ENCODE results near the gene KLHDC3. TPM values are rescaled to one million over a fixed set of nuclear protein-coding genes. Genes with fewer than 3 reads are reported as not detected.
A peak's percentile ranks its signal among the peaks of the same experiment; 100 is the strongest.

KLHDC3 gene
- total and polyA plus RNA-seq, 9 of the 15 experiments (the other 6 are each of a cell fraction or from before 2014, with no cell fraction given) = 4.5 to 171 (median 107) TPM

- Histone ChIP-seq H3K9me3 (replicated peaks; ENCODE audit: control insufficient read depth, insufficient read depth, low read depth, low read length) (no peaks in the 10 kb centered on the region), H3K4me1 (replicated peaks in 1 of 2; ENCODE audit: control insufficient read depth in 2 of 2, insufficient read depth in 2 of 2, low read length in 2 of 2) (peaks cover 18 to 21% of the 10 kb centered on the region in 2 experiments; a peak in 4 of 5 replicates), H2AFZ (ENCODE audit: low read depth, low read length) (no peak overlapping the region), H3K4me2 (ENCODE audit: insufficient read depth, low read length) (no peak overlapping the region), H3K9ac (ENCODE audit: insufficient read depth in 1 of 2, low read depth in 2 of 2, low read length in 2 of 2) (peak overlapping the region in 1 of 2 experiments; percentile 54; a peak in 1 of 4 replicates), H3K27ac (ENCODE audit: extremely low read depth, low read depth, low read length) (no peak overlapping the region), H3K9me1 (ENCODE audit: control insufficient read depth, insufficient read depth, low read length) (no peaks in the 10 kb centered on the region), H4K20me1 (replicated peaks; ENCODE audit: control insufficient read depth, insufficient read depth, low read length) (peaks cover 4% of the 10 kb centered on the region; the same call in 1 of the 2 replicates), H3K79me2 (ENCODE audit: control insufficient read depth, insufficient read depth, low read length) (peaks cover 37% of the 10 kb centered on the region), H3K36me3 (ENCODE audit: control insufficient read depth, insufficient read depth, low read length) (peaks cover 69% of the 10 kb centered on the region), H3K27me3 (ENCODE audit: control insufficient read depth in 2 of 2, insufficient read depth in 2 of 2, low read length in 2 of 2) (no peaks in the 10 kb centered on the region), H3K4me3 (no peak overlapping the region)
- DNase-seq (ENCODE audit: extremely low read depth in 1 of 4, low spot score in 3 of 4) (no peak), FAIRE-seq (no peak), ATAC-seq (no peak)
- WGBS (ENCODE audit: insufficient coverage, low coverage, missing lambda C conversion rate) = 91% methylated on average over 5 of the region's 6 CpGs
- TF ChIP-seq NCOR1 (IDR thresholded peaks at IDR 0.05) (no peak), CTCF (IDR thresholded peaks at IDR 0.05 in 2 of 3, conservative IDR thresholded peaks at IDR 0.05 in 1 of 3; ENCODE audit: insufficient read depth in 2 of 3, low read depth in 1 of 3, low read length in 3 of 3) (peak in 2 of 3 experiments; percentile 8 to 43; a peak in 3 of 6 replicates)
- intact Hi-C loops (cut with micrococcal nuclease) = no loop called here
- ChIA-PET CTCF (ENCODE audit: low intra/inter-chr PET ratio) (no interaction called here), POLR2A (interaction anchor here (0.6 to 1.4 kb wide), 7 partner anchors 27 to 136 kb away, joined by 3 to 7 read pairs (median 3); partner anchors contain the start of genes CNPY3, CUL7, MRPL2 and PPP2R5D)
- in situ Hi-C loops (cut with MboI) = no loop called here
- TSS peak; percentile 19 for BruUV-seq (replicated peaks)
Measured at GRCh38 chr6:43011207-43011606, 2.8 kb upstream of the KLHDC3 start.

DNA sequence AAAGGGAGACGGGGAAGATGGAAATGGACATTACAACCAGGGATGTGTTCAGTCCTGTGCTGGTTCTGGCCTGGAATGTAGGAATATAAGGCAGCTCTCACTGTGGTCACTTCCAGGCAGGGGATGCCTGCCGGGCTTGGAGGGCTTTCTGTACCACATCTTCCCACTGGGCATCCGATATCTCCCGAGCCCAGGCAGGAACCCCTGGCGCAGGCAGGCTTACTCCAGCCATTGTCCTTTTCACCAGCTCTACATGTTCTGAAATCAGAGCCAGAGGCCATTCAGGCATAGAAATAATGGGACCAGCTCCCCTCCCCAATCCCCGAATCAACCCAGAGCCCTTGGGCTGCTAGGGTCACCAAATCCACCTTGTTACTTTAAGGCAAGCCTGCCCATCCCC lies 1.7 kb upstream of the KLHDC3 start:
- ATAC-seq = no peak
- intact Hi-C loops (cut with micrococcal nuclease) = no loop called here
- 87% methylated on average over 6 of the region's 6 CpGs for WGBS (ENCODE audit: insufficient coverage, low coverage, missing lambda C conversion rate)
- BruUV-seq (replicated peaks) = no TSS peak
- Histone ChIP-seq H3K4me3 (peak overlapping the region; percentile 79), H3K36me3 (ENCODE audit: control insufficient read depth, insufficient read depth, low read length) (peaks cover 71% of the 10 kb centered on the region), H3K4me1 (replicated peaks in 1 of 2; ENCODE audit: control insufficient read depth in 2 of 2, insufficient read depth in 2 of 2, low read length in 2 of 2) (peaks cover 29 to 32% of the 10 kb centered on the region in 2 experiments; a peak in 4 of 5 replicates), H3K4me2 (ENCODE audit: insufficient read depth, low read length) (peak overlapping the region; percentile 96), H3K27me3 (ENCODE audit: control insufficient read depth in 2 of 2, insufficient read depth in 2 of 2, low read length in 2 of 2) (no peaks in the 10 kb centered on the region), H4K20me1 (replicated peaks; ENCODE audit: control insufficient read depth, insufficient read depth, low read length) (peaks cover 4% of the 10 kb centered on the region; the same call in 1 of the 2 replicates), H3K79me2 (ENCODE audit: control insufficient read depth, insufficient read depth, low read length) (peaks cover 49% of the 10 kb centered on the region), H3K9ac (ENCODE audit: insufficient read depth in 1 of 2, low read depth in 2 of 2, low read length in 2 of 2) (peak overlapping the region; percentile 66 to 76; a peak in 3 of 4 replicates), H3K9me3 (replicated peaks; ENCODE audit: control insufficient read depth, insufficient read depth, low read depth, low read length) (no peaks in the 10 kb centered on the region), H3K27ac (ENCODE audit: extremely low read depth, low read depth, low read length) (no peak overlapping the region), H3K9me1 (ENCODE audit: control insufficient read depth, insufficient read depth, low read length) (no peaks in the 10 kb centered on the region), H2AFZ (ENCODE audit: low read depth, low read length) (no peak overlapping the region)
- DNase-seq (ENCODE audit: extremely low read depth in 1 of 4, low spot score in 3 of 4) = no peak
- FAIRE-seq = no peak
- in situ Hi-C loops (cut with MboI) = no loop called here
- CTCF ChIA-PET (ENCODE audit: low intra/inter-chr PET ratio) = no interaction called here
- 0 out of 2 replicates have a peak, but pooled peaks have one; percentile 9 for TF ChIP-seq PHF8 (IDR thresholded peaks at IDR 0.05; ENCODE audit: borderline replicate concordance, low read length)
- no peak for TF ChIP-seq PURB (CRISPR knock-in tag; IDR thresholded peaks at IDR 0.05; ENCODE audit: low read depth)
- POLR2A ChIA-PET = interaction anchor here (0.6 to 3.9 kb wide), 11 partner anchors 10 to 160 kb away, joined by 3 to 23 read pairs (median 4); partner anchors contain the start of genes CNPY3 and PPP2R5D
